ENCODE data around the gene TICAM1.
"Not testable (repeated sequence)": the region's sequence is repeated elsewhere in the genome, so short reads cannot be mapped to it uniquely, and the experiment has no call there.

The TICAM1 gene

DNA sequence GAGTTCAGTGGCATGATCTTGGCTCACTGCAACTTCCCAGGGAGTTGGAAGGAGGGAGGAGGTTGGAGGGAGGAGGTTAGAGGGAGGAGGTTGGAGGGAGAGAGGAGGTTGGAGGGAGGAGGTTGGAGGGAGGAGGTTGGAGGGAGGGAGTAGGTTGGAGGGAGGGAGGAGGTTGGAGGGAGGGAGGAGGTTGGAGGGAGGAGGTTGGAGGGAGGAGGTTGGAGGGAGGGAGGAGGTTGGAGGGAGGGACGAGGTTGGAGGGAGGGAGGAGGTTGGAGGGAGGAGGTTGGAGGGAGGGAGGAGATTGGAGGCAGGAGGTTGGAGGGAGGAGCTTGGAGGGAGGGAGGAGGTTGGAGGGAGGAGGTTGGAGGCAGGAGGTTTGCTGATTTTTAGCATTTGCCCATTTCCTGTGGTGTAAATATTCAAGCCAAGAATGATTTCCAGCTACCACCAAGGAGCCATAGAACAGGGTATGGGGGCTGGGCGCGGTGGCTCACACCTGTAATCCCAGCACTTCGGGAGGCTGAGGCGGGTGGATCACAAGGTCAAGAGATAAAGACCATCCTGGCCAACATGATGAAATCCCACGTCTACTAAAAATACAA, 45.0 kb downstream of the TICAM1 start:
- not testable (repeated sequence) for H3K4me1 ChIP-seq (ENCODE audit: control insufficient read depth, insufficient read depth, low read length, unreplicated experiment); H3K79me2 ChIP-seq (ENCODE audit: control insufficient read depth, insufficient read depth, low read length, unreplicated experiment); H3K36me3 ChIP-seq (ENCODE audit: insufficient read depth, low read length); H3K4me3 ChIP-seq (ENCODE audit: low read depth, low read length); H3K27me3 ChIP-seq (ENCODE audit: insufficient read depth, low read length); H3K27ac ChIP-seq (ENCODE audit: low read depth, low read length); H2AFZ ChIP-seq (ENCODE audit: low read length, unreplicated experiment)

DNA sequence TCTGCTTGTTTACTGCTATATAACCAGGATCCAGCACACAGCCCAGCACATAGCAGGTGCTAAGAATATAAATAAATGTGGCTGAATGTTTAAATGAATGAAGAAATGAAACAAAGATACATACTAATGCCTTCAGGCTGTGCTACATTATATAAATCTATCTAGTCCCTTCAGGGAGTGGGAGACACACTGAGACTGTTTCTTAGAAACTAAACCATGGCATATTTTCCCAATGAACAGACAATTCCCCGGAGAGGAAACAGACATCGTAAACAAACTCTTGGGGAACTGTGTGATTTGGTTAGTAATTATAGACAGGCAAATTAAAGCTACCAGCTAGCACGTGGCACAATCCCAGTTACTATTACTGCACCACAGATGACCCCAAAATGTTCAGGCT, 49.7 kb downstream of the TICAM1 start:
- H3K4me3 ChIP-seq (ENCODE audit: low read depth, low read length): no peak overlapping the region
- H3K36me3 ChIP-seq (ENCODE audit: insufficient read depth, low read length): no peaks in the 10 kb centered on the region
- H3K27ac ChIP-seq (ENCODE audit: low read depth, low read length): no peak overlapping the region
- H3K27me3 ChIP-seq (ENCODE audit: insufficient read depth, low read length): no peaks in the 10 kb centered on the region
- H3K79me2 ChIP-seq (ENCODE audit: control insufficient read depth, insufficient read depth, low read length, unreplicated experiment): no peaks in the 10 kb centered on the region
- H2AFZ ChIP-seq (ENCODE audit: low read length, unreplicated experiment): no peak overlapping the region
- no peaks in the 10 kb centered on the region for H3K4me1 ChIP-seq (ENCODE audit: control insufficient read depth, insufficient read depth, low read length, unreplicated experiment)

DNA sequence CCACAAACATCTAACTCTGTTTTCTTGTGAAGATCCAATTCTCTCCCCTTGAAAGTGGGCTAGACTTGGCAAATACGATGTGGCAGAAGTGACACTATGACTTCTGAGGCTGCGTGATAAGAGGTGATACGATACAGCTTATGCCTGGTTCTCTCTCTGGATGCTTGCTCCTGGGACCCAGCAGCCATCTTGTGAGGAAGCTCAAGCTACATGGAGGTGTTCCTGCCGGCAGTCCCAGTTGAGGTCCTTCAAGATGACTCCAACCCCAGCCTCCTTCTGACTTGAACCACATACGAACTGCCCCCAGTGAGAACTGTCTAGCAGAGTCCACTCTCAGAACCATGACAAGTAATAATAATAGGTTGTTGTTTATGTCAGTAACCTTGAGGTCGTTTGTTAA, 50.7 kb downstream of the TICAM1 start:
- no peak overlapping the region for H3K27ac ChIP-seq (ENCODE audit: low read depth, low read length)
- no peaks in the 10 kb centered on the region for H3K79me2 ChIP-seq (ENCODE audit: control insufficient read depth, insufficient read depth, low read length, unreplicated experiment)
- no peaks in the 10 kb centered on the region for H3K4me1 ChIP-seq (ENCODE audit: control insufficient read depth, insufficient read depth, low read length, unreplicated experiment)
- H3K36me3 ChIP-seq (ENCODE audit: insufficient read depth, low read length): no peaks in the 10 kb centered on the region
- no peak overlapping the region for H3K4me3 ChIP-seq (ENCODE audit: low read depth, low read length)
- H2AFZ ChIP-seq (ENCODE audit: low read length, unreplicated experiment): no peak overlapping the region
- no peaks in the 10 kb centered on the region for H3K27me3 ChIP-seq (ENCODE audit: insufficient read depth, low read length)

DNA sequence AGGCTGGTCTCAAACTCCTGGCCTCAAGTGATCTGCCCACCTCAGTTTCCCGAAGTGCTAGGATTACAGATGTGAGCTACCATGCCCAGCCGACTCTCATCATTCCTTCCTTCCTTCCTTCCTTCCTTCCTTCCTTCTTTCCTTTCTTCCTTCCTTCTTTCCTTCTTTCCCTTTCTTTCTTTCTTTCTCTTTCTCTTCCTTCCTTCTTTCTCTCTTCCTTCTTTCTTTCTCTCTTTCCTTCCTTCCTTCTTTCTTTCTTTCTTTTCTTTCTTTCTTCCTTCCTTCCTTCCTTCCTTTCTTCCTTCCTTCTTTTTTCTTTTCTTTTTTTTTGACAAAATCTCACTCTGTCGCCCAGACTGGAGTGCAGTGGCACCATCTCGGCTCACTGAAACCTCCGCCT, 53.4 kb downstream of the TICAM1 start:
- H3K79me2 ChIP-seq (ENCODE audit: control insufficient read depth, insufficient read depth, low read length, unreplicated experiment); H3K4me1 ChIP-seq (ENCODE audit: control insufficient read depth, insufficient read depth, low read length, unreplicated experiment); H2AFZ ChIP-seq (ENCODE audit: low read length, unreplicated experiment); H3K27me3 ChIP-seq (ENCODE audit: insufficient read depth, low read length); H3K27ac ChIP-seq (ENCODE audit: low read depth, low read length); H3K4me3 ChIP-seq (ENCODE audit: low read depth, low read length); H3K36me3 ChIP-seq (ENCODE audit: insufficient read depth, low read length): not testable (repeated sequence)

DNA sequence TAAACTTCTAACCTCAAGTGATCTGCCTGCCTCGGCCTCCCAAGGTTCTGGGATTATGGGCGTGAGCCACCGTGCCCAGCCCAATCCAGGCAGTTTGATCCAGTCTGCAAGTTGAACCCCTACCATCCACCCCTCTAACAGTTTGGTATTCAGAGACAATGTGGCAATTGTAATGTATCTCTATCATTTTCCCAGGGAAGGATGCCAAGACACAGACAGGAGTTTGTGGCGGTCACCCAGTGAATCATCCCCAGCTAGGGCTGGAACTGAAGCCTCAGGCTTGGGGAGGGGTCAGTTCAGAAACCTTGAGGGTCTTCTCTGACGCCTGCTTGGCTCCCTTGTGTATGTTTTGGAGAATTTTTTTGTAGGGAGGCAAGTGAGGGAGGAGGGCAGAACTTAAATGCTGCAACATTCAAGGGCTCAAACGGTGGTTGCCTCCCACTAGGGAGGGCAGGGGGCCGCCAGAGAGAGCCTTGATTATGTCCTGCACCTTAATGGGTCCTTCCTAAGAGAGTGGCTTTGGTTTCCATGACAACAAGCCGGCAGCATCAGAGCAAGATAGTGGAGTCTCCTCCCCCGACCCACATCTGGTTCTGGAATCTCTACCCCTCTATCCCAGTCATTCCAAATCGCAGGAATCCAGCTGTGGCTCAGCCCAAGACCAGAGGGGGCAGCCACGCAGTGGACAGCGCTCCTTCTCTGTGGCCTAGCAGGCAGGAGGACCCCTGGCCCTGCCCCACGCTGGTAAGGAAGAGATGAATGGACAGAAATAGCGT, 54.9 kb downstream of the TICAM1 start:
- Histone ChIP-seq H3K36me3 (ENCODE audit: insufficient read depth, low read length) (no peaks in the 10 kb centered on the region), H3K4me3 (ENCODE audit: low read depth, low read length) (no peak overlapping the region), H3K27ac (ENCODE audit: low read depth, low read length) (no peak overlapping the region), H3K4me1 (ENCODE audit: control insufficient read depth, insufficient read depth, low read length, unreplicated experiment) (no peaks in the 10 kb centered on the region), H3K79me2 (ENCODE audit: control insufficient read depth, insufficient read depth, low read length, unreplicated experiment) (no peaks in the 10 kb centered on the region), H2AFZ (ENCODE audit: low read length, unreplicated experiment) (no peak overlapping the region), H3K27me3 (ENCODE audit: insufficient read depth, low read length) (no peaks in the 10 kb centered on the region)

DNA sequence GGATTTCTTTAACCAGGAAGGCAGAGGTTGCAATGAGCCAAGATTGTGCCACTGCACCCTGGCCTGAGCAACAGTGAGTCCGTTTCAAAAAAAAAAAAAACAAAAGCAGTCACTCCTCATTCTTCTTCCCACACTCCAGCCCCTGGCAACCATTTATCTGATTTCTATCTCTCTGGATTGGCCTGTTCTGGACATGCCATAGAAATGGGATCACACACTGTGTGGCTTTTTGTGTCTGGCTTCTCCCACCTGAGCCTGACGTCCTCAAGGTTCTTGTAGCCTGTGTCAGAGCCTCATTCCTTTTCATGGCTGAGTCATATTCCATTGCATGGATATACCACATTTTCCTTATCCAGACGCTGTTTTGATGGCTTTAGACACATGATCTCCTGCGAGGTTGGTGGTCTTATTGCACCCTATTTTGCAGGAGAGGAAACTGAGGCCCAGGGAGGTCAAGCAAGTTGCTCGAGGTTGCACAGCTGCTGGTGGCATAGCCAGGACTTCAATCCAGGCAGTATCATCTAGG, 55.8 kb downstream of the TICAM1 start:
- H2AFZ ChIP-seq (ENCODE audit: low read length, unreplicated experiment): no peak overlapping the region
- no peaks in the 10 kb centered on the region for H3K27me3 ChIP-seq (ENCODE audit: insufficient read depth, low read length)
- H3K4me1 ChIP-seq (ENCODE audit: control insufficient read depth, insufficient read depth, low read length, unreplicated experiment): no peaks in the 10 kb centered on the region
- no peaks in the 10 kb centered on the region for H3K79me2 ChIP-seq (ENCODE audit: control insufficient read depth, insufficient read depth, low read length, unreplicated experiment)
- H3K36me3 ChIP-seq (ENCODE audit: insufficient read depth, low read length): no peaks in the 10 kb centered on the region
- H3K27ac ChIP-seq (ENCODE audit: low read depth, low read length): no peak overlapping the region
- H3K4me3 ChIP-seq (ENCODE audit: low read depth, low read length): no peak overlapping the region

DNA sequence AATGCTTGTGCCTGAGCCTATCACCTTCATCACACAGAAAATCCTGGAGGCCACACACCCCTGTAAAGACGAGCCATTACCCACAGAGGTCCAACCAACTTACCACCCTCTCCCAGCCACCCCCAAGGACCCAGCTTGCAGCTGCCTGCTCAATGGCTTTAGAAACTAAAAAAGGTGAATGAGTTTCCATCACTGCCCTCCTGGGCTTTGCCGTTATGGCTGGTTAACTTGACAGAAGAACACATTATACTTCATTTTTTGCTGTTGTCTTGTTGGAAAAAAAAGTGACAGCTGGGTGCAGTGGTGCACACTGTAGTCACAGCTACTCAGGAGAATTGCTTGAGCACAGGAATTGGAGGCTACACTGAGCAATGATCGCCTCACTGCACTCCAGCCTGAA, 57.4 kb downstream of the TICAM1 start:
- H3K4me3 ChIP-seq (ENCODE audit: low read depth, low read length): no peak overlapping the region
- H3K79me2 ChIP-seq (ENCODE audit: control insufficient read depth, insufficient read depth, low read length, unreplicated experiment): no peaks in the 10 kb centered on the region
- no peaks in the 10 kb centered on the region for H3K27me3 ChIP-seq (ENCODE audit: insufficient read depth, low read length)
- no peaks in the 10 kb centered on the region for H3K4me1 ChIP-seq (ENCODE audit: control insufficient read depth, insufficient read depth, low read length, unreplicated experiment)
- no peaks in the 10 kb centered on the region for H3K36me3 ChIP-seq (ENCODE audit: insufficient read depth, low read length)
- no peak overlapping the region for H3K27ac ChIP-seq (ENCODE audit: low read depth, low read length)
- no peak overlapping the region for H2AFZ ChIP-seq (ENCODE audit: low read length, unreplicated experiment)

DNA sequence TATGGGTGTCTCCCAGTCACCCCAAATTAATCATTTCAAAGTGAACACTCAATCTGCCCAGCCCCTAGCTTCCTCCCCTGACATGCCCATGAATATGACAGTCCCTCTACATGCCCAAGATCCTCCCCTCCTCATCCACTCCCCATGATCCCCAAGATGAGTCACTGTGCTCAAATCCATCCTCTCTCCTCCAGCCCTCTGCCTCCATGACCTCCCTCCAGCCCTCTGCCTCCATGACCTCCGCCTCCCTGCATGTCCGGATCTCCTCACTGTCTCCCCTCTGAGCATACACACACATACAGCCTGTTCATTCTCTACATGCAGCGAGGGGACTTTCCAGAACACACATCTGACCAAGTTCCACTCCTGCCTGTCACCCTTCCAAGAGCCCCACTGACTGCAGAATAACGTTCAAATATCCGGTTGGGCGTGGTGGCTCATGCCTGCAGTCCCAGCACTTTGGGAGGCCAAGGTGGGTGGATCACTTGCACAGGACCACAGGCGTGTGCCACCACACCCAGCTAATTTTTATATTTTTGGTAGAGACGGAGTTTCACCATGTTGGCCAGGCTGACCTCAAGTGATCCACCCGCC, 58.4 kb downstream of the TICAM1 start:
- H3K36me3 ChIP-seq (ENCODE audit: insufficient read depth, low read length): no peaks in the 10 kb centered on the region
- no peak overlapping the region for H3K27ac ChIP-seq (ENCODE audit: low read depth, low read length)
- no peak overlapping the region for H2AFZ ChIP-seq (ENCODE audit: low read length, unreplicated experiment)
- H3K4me1 ChIP-seq (ENCODE audit: control insufficient read depth, insufficient read depth, low read length, unreplicated experiment): no peaks in the 10 kb centered on the region
- no peaks in the 10 kb centered on the region for H3K79me2 ChIP-seq (ENCODE audit: control insufficient read depth, insufficient read depth, low read length, unreplicated experiment)
- no peaks in the 10 kb centered on the region for H3K27me3 ChIP-seq (ENCODE audit: insufficient read depth, low read length)
- H3K4me3 ChIP-seq (ENCODE audit: low read depth, low read length): no peak overlapping the region

DNA sequence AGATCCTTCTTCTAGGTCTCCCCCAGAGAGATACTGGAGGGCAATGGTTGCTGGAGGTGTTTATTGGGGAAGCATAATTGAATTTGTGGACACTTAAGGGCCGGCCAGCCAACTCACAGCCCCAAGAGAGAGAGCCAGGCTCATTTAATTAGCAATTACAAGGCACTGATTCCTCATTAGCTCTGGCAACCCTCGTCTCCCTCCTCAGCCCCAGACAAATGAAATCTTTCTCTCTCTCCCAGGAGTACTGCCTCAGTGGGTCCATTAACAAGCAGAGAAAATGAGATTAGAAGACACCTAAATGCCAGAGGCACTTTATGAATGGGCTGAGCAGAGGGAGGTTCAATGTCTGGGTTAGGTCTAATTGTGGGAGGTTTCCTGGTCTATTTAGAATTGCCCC, 58.9 kb downstream of the TICAM1 start:
- Histone ChIP-seq H2AFZ (ENCODE audit: low read length, unreplicated experiment) (no peak overlapping the region), H3K27ac (ENCODE audit: low read depth, low read length) (no peak overlapping the region), H3K4me3 (ENCODE audit: low read depth, low read length) (no peak overlapping the region), H3K4me1 (ENCODE audit: control insufficient read depth, insufficient read depth, low read length, unreplicated experiment) (no peaks in the 10 kb centered on the region), H3K27me3 (ENCODE audit: insufficient read depth, low read length) (no peaks in the 10 kb centered on the region), H3K36me3 (ENCODE audit: insufficient read depth, low read length) (no peaks in the 10 kb centered on the region), H3K79me2 (ENCODE audit: control insufficient read depth, insufficient read depth, low read length, unreplicated experiment) (no peaks in the 10 kb centered on the region)

DNA sequence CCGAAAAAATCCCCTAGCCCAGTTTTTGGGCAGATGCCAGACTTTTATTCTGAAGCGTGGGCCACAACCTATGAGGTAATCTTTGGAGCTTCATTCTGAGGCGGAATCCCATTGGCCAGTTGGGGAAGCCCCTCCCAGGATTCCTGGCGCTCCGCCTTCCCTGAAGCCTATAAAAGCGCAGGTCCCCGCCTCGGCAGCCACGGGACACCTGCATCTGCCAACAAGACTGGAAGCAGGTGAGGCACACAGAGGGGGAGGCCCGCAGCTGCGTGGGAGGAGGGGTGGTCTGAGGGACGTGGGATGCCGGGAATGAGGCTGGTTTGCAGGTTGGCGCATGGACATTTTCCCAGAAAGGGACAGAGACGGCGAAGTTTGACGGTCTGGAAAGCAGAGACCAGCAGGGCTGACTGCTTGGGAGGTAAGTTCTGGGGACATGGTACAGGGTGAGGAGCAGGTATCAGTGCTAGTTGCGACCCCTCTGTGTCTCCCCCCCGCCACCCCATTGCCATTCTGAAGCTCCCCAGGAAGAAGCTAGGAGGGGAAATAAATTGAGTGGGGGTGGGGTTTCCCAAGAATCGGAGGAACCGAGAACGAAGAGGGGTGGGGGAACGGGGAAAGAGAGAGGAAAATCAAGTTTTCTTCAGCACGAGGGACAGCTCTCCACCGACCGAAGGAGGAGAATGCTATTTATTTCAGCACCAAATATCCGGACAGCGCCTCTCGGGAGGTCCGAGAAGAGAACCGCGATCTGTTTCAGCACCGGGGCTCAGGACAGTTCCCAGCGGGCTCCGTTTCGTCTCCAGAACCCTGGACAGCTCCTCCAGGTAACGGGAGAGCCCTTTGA, 62.4 kb downstream of the TICAM1 start:
- Histone ChIP-seq H3K4me1 (ENCODE audit: control insufficient read depth, insufficient read depth, low read length, unreplicated experiment) (no peaks in the 10 kb centered on the region), H3K4me3 (ENCODE audit: low read depth, low read length) (no peak overlapping the region), H3K27ac (ENCODE audit: low read depth, low read length) (no peak overlapping the region), H3K27me3 (ENCODE audit: insufficient read depth, low read length) (no peaks in the 10 kb centered on the region), H3K36me3 (ENCODE audit: insufficient read depth, low read length) (no peaks in the 10 kb centered on the region), H3K79me2 (ENCODE audit: control insufficient read depth, insufficient read depth, low read length, unreplicated experiment) (no peaks in the 10 kb centered on the region), H2AFZ (ENCODE audit: low read length, unreplicated experiment) (no peak overlapping the region)
